HepG2 (cell line): ENCODE results near the gene EDN2. TPM values are rescaled to one million over a fixed set of nuclear protein-coding genes. Genes with fewer than 3 reads are reported as not detected.

Experiments
- ATAC-seq: fragments of 200-7000 bp; cut with Tn5 transposase; 3 replicates; pipeline ENCODE4 v1.9.1; 2020; ENCODE audit warnings: mild to moderate bottlenecking, moderate library complexity
- BruUV-seq: library from RNA; stranded (reverse); fragments of 400-500 nt; replicated peaks from 2 replicates; lab custom pipeline; 2021; lab: Mats Ljungman, UMichigan
- CTCF ChIA-PET: fragments of 300-600 bp; formaldehyde crosslinking; extraction: SDS; loops from one replicate; lab custom pipeline; 2021; ENCODE audit warnings: low total read pairs, inconsistent platforms, low intra/inter-chr PET ratio; lab: Yijun Ruan, JAX
- POLR2A ChIA-PET: fragments of 350-600 bp; sonication (Branson Sonifier 250); formaldehyde crosslinking; loops from one replicate; lab custom pipeline; 2020; ENCODE audit warnings: antibody characterized with exemption, inconsistent platforms; lab: Yijun Ruan, JAX
- DNase-seq: peaks from one replicate; pipeline ENCODE4 v3.0.0-alpha.2; 2015; ENCODE audit warnings: low spot score
- FAIRE-seq: peaks from 3 replicates; lab custom pipeline; 2011; peaks lifted over from hg19 to GRCh38; lab: Jason Lieb, UNC
- H2AFZ ChIP-seq: one replicate; pipeline ENCODE4 v1.6.1; 2011; ENCODE audit warnings: low read length, inconsistent platforms
- H3K27ac ChIP-seq: fragments of 300-600 bp; 3 replicates; pipeline ENCODE4 v1.8.0; 2011; ENCODE audit warnings: mixed run types, mild to moderate bottlenecking, mixed read lengths, low read length, inconsistent platforms; ENCODE audit not compliant: insufficient read depth; ENCODE audit errors: extremely low read length
- H3K27me3 ChIP-seq, 2 experiments: fragments of 200-600 bp in 1 of 2; 2 replicates in 1 of 2; 3 replicates in 1 of 2; pipeline versions ENCODE4 v1.6.0 to v1.8.0; 2011; ENCODE audit warnings: low read length in 2 of 2, mild to moderate bottlenecking in 2 of 2, moderate library complexity in 2 of 2, inconsistent platforms in 1 of 2; ENCODE audit not compliant: insufficient read depth in 2 of 2, control insufficient read depth in 1 of 2
- H3K36me3 ChIP-seq, 2 experiments: fragments of 200-600 bp in 1 of 2; replicated peaks in 1 of 2; 2 replicates in 1 of 2; 3 replicates in 1 of 2; pipeline versions ENCODE4 v1.5.1 to v1.8.0; 2011; ENCODE audit warnings: low read length in 2 of 2, inconsistent platforms in 1 of 2; ENCODE audit not compliant: insufficient read depth in 2 of 2, control insufficient read depth in 1 of 2
- H3K4me1 ChIP-seq: 2 replicates; pipeline ENCODE4 v1.5.1; 2012; ENCODE audit warnings: low read length, inconsistent platforms; ENCODE audit not compliant: insufficient read depth
- H3K4me2 ChIP-seq: 2 replicates; pipeline ENCODE4 v1.6.0; 2011; ENCODE audit warnings: low read depth, low read length, inconsistent platforms
- H3K4me3 ChIP-seq, 3 experiments: fragments of 200-600 bp in 1 of 3; sonication (generic), shearing (Covaris generic) in 1 of 3; replicated peaks in 1 of 3; 2 replicates each; pipeline ENCODE4 v1.5.1; 2011 to 2016; ENCODE audit warnings: low read length in 3 of 3, inconsistent platforms in 2 of 3, low read depth in 2 of 3, mild to moderate bottlenecking in 2 of 3, control low read depth in 1 of 3, mixed read lengths in 1 of 3; ENCODE audit not compliant: insufficient read depth in 1 of 3
- H3K79me2 ChIP-seq: one replicate; pipeline ENCODE4 v1.6.1; 2011; ENCODE audit warnings: low read length, inconsistent platforms; ENCODE audit not compliant: insufficient read depth
- H3K9ac ChIP-seq: 2 replicates; pipeline ENCODE4 v1.6.0; 2011; ENCODE audit warnings: mild to moderate bottlenecking, low read depth, low read length, inconsistent platforms; ENCODE audit not compliant: insufficient read depth
- H3K9me3 ChIP-seq: 2 replicates; pipeline ENCODE4 v1.5.1; 2012; ENCODE audit warnings: mild to moderate bottlenecking, low read length
- H4K20me1 ChIP-seq: 2 replicates; pipeline ENCODE4 v1.6.0; 2011; ENCODE audit warnings: inconsistent platforms, mild to moderate bottlenecking, low read length, moderate library complexity; ENCODE audit not compliant: insufficient read depth
- ATF7 ChIP-seq, 2 experiments: fragments of 450-650 bp in 1 of 2; sonication (generic) in 1 of 2; formaldehyde crosslinking in 1 of 2; IDR thresholded peaks; 2 replicates each; pipeline versions ENCODE4 v1.4.0 to v1.6.1; 2016 to 2020; ENCODE audit warnings: antibody characterized with exemption in 1 of 2, mild to moderate bottlenecking in 1 of 2, missing genetic modification reagents in 1 of 2
- CC2D1A ChIP-seq: sonication (generic); formaldehyde crosslinking; IDR thresholded peaks from 2 replicates; pipeline ENCODE4 v1.8.1; 2023; ENCODE audit warnings: mild to moderate bottlenecking, missing genetic modification reagents
- CREB1 ChIP-seq, 2 experiments: fragments of 450-650 bp in 1 of 2; IDR thresholded peaks; 2 replicates each; pipeline ENCODE4 v1.6.1; 2016 to 2017; ENCODE audit warnings: control low read depth in 1 of 2, mild to moderate bottlenecking in 1 of 2, missing compliant biosample characterization in 1 of 2, missing genetic modification characterization in 1 of 2
- HOXD1 ChIP-seq: sonication (generic); formaldehyde crosslinking; IDR thresholded peaks from 2 replicates; pipeline ENCODE4 v1.5.0; 2020; ENCODE audit warnings: missing genetic modification reagents
- KAT7 ChIP-seq: IDR thresholded peaks from 2 replicates; pipeline ENCODE4 v1.6.1; 2018; ENCODE audit warnings: borderline replicate concordance, missing compliant biosample characterization
- MEF2D ChIP-seq: sonication (generic); formaldehyde crosslinking; IDR thresholded peaks from 2 replicates; pipeline ENCODE4 v1.5.1; 2020; ENCODE audit warnings: mild to moderate bottlenecking, missing genetic modification reagents
- NR0B2 ChIP-seq: sonication (generic); formaldehyde crosslinking; IDR thresholded peaks from 2 replicates; pipeline ENCODE4 v1.4.0; 2020; ENCODE audit warnings: mild to moderate bottlenecking, missing genetic modification reagents
- POLR2A ChIP-seq, 2 experiments: IDR thresholded peaks; 2 replicates each; pipeline ENCODE4 v1.6.1; 2011; ENCODE audit warnings: low read depth in 2 of 2, low read length in 2 of 2, mild to moderate bottlenecking in 1 of 2, moderate library complexity in 1 of 2; ENCODE audit not compliant: insufficient read depth in 1 of 2
- SMAD1 ChIP-seq: sonication (generic); formaldehyde crosslinking; IDR thresholded peaks from 2 replicates; pipeline ENCODE4 v1.4.0; 2020; ENCODE audit warnings: missing genetic modification reagents, low read depth, mild to moderate bottlenecking, borderline replicate concordance
- SRSF4 ChIP-seq: fragments of 200-400 bp; formaldehyde crosslinking; IDR thresholded peaks from one replicate; pipeline ENCODE4 v1.6.1; 2018; ENCODE audit warnings: mild to moderate bottlenecking, low read depth, low read length, moderate library complexity; ENCODE audit not compliant: poor library complexity, severe bottlenecking
- USF2 ChIP-seq, 2 experiments: sonication (generic) in 1 of 2; formaldehyde crosslinking in 1 of 2; IDR thresholded peaks; 2 replicates each; pipeline versions ENCODE4 v1.5.1 to v1.6.1; 2011 to 2020; ENCODE audit warnings: borderline replicate concordance in 1 of 2, low read depth in 1 of 2, low read length in 1 of 2, mild to moderate bottlenecking in 1 of 2, missing genetic modification reagents in 1 of 2, moderate library complexity in 1 of 2
- ZNF224 ChIP-seq: sonication (generic); formaldehyde crosslinking; IDR thresholded peaks from 2 replicates; pipeline ENCODE4 v1.5.0; 2020; ENCODE audit warnings: mild to moderate bottlenecking, missing genetic modification reagents
- ZNF343 ChIP-seq: sonication (generic); formaldehyde crosslinking; IDR thresholded peaks from 2 replicates; pipeline ENCODE4 v1.4.0; 2020; ENCODE audit warnings: mild to moderate bottlenecking, missing genetic modification reagents
- ZNF644 ChIP-seq: IDR thresholded peaks from 2 replicates; pipeline ENCODE4 v1.6.1; 2016; ENCODE audit warnings: low read depth
- ZNF761 ChIP-seq: sonication (generic); formaldehyde crosslinking; conservative IDR thresholded peaks from 2 replicates; pipeline ENCODE4 v1.4.0; 2020; ENCODE audit warnings: mild to moderate bottlenecking, missing genetic modification reagents
- WGBS: methylation state at CpG from one replicate; pipeline ENCODE4 v1.1.6; 2017; ENCODE audit warnings: low lambda C conversion rate; 5-methylcytosine and 5-hydroxymethylcytosine counted together
- in situ Hi-C: cut with HindIII; loops from 2 replicates; pipeline ENCODE4 v1.10.0; 2017; ENCODE audit warnings: low pct_unique_long_range_greater_than_20kb; ENCODE audit not compliant: extremely low pct_ligation_motif_present
- intact Hi-C: fragments of 100-400 bp; cut with micrococcal nuclease; formaldehyde crosslinking; loops from one replicate; pipeline ENCODE4 v1.10.0; 2022; ENCODE audit not compliant: unreplicated experiment
- polyA plus RNA-seq, 8 experiments: library from polyadenylated mRNA; depleted of rRNA in 3 of 8; stranded (reverse) in 7 of 8; unstranded in 1 of 8; fragments of >200 nt; fragmentation: Illumina TruSeq in 4 of 8; extraction: Trizol in 4 of 8; gene quantifications; 2 replicates each; pipeline versions ENCODE4 v1.2.1 to v1.2.3, GENCODE V29; 2011 to 2016; ENCODE audit warnings: low read depth in 4 of 8, missing spikeins in 1 of 8, mixed read lengths in 1 of 8; ENCODE audit not compliant: insufficient read depth in 1 of 8
- total RNA-seq, 5 experiments: library from RNA; depleted of rRNA; stranded (reverse); fragments of >200 nt; fragmentation: Illumina TruSeq; extraction: Trizol; gene quantifications; 2 replicates each; pipeline ENCODE4 v1.2.3, GENCODE V29; 2016; ENCODE audit warnings: low read depth in 1 of 5
- TF ChIP-seq, protein P1 (sequence below): sonication (generic); formaldehyde crosslinking; conservative IDR thresholded peaks from 2 replicates; pipeline ENCODE4 v1.4.0; 2020; ENCODE audit warnings: mild to moderate bottlenecking, missing genetic modification reagents, moderate library complexity

EDN2 gene
- total and polyA plus RNA-seq, 2 of the 13 experiments (the other 11 are each of a cell fraction or from before 2014, with no cell fraction given), result not detected

DNA sequence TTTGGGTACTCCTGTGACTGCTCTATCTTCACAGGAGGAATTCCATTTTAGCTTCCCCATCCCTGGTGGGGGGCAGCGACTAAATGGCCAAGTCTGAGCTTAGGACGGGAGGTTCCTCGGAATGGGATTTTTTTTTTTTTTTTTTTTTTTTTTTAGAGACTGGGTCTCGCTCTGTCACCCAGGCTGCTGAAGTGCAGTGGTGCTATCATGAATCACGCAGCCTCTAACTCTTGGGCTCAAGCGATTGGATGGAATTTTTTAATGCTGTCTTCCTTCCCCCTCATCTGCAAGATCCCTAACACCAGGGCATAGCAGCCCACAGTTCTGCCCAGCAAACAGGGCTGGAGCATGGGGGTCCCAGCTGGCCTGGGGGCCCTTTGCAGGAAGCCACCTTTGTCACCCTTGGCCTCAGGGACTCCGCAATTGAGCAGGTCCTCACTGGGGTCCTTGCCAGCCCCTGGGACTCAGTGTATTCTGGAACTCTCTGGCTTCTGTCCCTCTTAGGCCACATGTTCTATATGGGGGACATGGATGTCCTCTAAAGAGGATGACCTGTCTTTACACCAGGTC is 13.1 kb upstream of the EDN2 start (continued):
- TF ChIP-seq ZNF224 (CRISPR knock-in tag) (no peak), ZNF761 (no peak), POLR2A (IDR thresholded peaks at IDR 0.05; ENCODE audit: insufficient read depth in 1 of 2, low read depth in 2 of 2, low read length in 2 of 2) (no peak), CC2D1A (CRISPR knock-in tag) (no peak), ZNF644 (CRISPR knock-in tag) (no peak), HOXD1 (CRISPR knock-in tag) (no peak), NR0B2 (no peak), SRSF4 (no peak), KAT7 (CRISPR knock-in tag) (no peak), USF2 (IDR thresholded peaks at IDR 0.05; ENCODE audit: low read depth, low read length) (no peak), USF2 (CRISPR knock-in tag; IDR thresholded peaks at IDR 0.05; ENCODE audit: borderline replicate concordance) (no peak), ZNF343 (CRISPR knock-in tag) (no peak), MEF2D (no peak)
- TF ChIP-seq, all 625 proteins: peak for 0

DNA sequence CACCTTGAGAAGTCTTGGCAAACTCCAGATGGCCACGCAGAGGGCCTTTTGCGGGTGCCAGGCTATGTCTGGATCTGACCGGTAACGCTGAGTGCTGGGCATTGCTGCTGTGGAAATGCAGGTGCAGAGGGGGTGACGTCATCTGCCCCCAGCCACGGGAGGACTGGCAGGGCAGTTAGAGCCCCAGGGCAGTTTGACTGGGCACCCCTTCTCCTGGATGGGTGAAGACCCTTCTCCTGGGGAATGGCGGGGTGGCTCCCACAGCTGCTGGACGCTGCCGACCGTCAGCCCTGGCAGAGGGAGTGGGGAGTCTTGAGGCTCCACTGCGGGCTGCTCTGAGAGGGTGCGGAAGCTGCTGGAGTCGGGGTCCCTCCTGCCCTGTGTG is 12.6 kb upstream of the EDN2 start:
- no peak overlapping the region for H3K27ac ChIP-seq
- ATAC-seq, result no peak
- in situ Hi-C loops (no loop called here), intact Hi-C loops (no loop called here)
- ChIA-PET POLR2A (no interaction called here), CTCF (no interaction called here)
- H4K20me1 ChIP-seq, result no peaks in the 10 kb centered on the region
- H3K4me1 ChIP-seq, result no peaks in the 10 kb centered on the region
- H3K4me2 ChIP-seq, result no peak overlapping the region
- no peaks in the 10 kb centered on the region for H3K36me3 ChIP-seq
- BruUV-seq, result no TSS peak
- WGBS, result no CpG with 5 or more reads among the region's 13 CpGs
- H3K4me3 ChIP-seq, result no peak overlapping the region
- H2AFZ ChIP-seq, result no peak overlapping the region
- H3K9me3 ChIP-seq, result no peaks in the 10 kb centered on the region
- H3K27me3 ChIP-seq, result peaks cover 0 to 7% of the 10 kb centered on the region in 2 experiments; a peak in 2 of 5 replicates
- TF ChIP-seq, protein P1, sequence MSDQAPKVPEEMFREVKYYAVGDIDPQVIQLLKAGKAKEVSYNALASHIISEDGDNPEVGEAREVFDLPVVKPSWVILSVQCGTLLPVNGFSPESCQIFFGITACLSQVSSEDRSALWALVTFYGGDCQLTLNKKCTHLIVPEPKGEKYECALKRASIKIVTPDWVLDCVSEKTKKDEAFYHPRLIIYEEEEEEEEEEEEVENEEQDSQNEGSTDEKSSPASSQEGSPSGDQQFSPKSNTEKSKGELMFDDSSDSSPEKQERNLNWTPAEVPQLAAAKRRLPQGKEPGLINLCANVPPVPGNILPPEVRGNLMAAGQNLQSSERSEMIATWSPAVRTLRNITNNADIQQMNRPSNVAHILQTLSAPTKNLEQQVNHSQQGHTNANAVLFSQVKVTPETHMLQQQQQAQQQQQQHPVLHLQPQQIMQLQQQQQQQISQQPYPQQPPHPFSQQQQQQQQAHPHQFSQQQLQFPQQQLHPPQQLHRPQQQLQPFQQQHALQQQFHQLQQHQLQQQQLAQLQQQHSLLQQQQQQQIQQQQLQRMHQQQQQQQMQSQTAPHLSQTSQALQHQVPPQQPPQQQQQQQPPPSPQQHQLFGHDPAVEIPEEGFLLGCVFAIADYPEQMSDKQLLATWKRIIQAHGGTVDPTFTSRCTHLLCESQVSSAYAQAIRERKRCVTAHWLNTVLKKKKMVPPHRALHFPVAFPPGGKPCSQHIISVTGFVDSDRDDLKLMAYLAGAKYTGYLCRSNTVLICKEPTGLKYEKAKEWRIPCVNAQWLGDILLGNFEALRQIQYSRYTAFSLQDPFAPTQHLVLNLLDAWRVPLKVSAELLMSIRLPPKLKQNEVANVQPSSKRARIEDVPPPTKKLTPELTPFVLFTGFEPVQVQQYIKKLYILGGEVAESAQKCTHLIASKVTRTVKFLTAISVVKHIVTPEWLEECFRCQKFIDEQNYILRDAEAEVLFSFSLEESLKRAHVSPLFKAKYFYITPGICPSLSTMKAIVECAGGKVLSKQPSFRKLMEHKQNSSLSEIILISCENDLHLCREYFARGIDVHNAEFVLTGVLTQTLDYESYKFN, result no peak
- TF ChIP-seq SMAD1 (no peak), CREB1 (IDR thresholded peaks at IDR 0.05) (peak; percentile 89), CREB1 (CRISPR knock-in tag; IDR thresholded peaks at IDR 0.05) (no peak), ATF7 (IDR thresholded peaks at IDR 0.05) (peak; percentile 93), ATF7 (CRISPR knock-in tag; IDR thresholded peaks at IDR 0.05) (no peak)
- H3K79me2 ChIP-seq, result no peaks in the 10 kb centered on the region
- FAIRE-seq, result no peak
- DNase-seq, result no peak
- H3K9ac ChIP-seq, result no peak overlapping the region
